Measurements from ENCODE around the gene OTUD7B. TPM values are rescaled to one million over a fixed set of nuclear protein-coding genes. Genes with fewer than 3 reads are reported as not detected.

The OTUD7B gene
- total RNA-seq, 1 donor from 2014 or later: 4.9 TPM

- DNase-seq (ENCODE audit: low spot score in 2 of 2): no peak
- no peak for FAIRE-seq
These were observed 84.2 kb downstream of the OTUD7B start for GRCh38 chr1:149926296-149926695.

DNA sequence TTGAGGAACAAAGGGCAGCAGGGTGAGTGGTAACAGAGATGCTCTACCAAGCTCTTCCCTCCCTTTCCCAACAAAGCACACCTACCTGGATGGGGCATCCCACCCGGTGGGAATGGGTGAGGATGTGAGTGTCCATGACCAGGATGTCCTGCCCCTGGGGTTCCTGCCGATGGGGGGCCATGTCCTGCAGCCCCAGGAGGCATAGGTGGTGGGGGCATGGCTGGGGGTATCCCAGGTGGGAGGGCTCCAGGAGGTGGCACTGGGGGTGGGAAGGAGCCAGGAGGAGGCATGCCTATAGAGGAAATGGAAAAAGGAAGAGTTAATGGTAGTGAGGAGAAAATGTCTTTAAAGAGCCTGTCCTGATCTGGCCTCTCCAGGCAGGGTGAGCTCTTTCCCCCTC is 84.8 kb downstream of the OTUD7B start:
- DNase-seq (ENCODE audit: low spot score in 2 of 2): no peak
- FAIRE-seq: no peak

DNA sequence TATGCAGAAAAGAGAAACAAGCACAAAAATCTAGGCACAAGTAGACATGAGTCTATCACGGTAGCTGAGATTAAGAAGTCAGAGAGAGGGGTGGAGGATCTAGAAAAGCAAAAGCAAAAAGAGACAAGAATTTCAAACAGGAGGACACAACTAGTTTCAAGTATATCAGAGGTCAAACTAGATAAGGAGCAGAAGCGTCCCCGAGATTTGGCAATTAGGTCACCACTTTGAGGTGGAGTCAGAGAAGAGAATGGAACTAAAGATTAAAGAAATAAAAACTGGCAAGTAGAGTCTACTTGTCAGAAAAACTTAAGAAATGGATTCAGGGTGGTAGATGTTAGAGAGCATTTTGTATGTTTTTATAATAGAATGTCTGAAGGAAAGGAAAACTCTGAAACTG is 85.2 kb downstream of the OTUD7B start:
- FAIRE-seq: no peak
- DNase-seq (ENCODE audit: low spot score in 2 of 2): no peak

DNA sequence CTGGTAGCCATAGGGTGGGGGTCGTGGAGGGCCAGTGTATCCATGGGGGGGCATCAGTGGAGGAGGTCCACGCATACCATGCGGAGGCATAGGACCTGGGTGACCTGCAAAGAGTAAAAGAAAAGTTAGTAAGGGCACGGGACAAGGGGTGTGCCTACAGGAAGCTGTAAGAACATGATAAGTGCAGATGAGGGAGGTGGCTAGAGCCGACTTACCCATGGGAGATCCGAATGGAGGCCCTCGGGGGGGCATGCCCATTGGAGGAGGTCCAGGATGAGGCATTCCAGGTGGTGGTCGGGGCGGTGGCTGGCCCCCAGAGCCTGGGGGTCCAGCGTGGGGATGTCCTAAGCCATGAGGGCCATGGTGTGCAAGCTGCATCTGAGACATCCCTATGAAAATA is 86.9 kb downstream of the OTUD7B start:
- no peak for FAIRE-seq
- DNase-seq (ENCODE audit: low spot score in 2 of 2): no peak

DNA sequence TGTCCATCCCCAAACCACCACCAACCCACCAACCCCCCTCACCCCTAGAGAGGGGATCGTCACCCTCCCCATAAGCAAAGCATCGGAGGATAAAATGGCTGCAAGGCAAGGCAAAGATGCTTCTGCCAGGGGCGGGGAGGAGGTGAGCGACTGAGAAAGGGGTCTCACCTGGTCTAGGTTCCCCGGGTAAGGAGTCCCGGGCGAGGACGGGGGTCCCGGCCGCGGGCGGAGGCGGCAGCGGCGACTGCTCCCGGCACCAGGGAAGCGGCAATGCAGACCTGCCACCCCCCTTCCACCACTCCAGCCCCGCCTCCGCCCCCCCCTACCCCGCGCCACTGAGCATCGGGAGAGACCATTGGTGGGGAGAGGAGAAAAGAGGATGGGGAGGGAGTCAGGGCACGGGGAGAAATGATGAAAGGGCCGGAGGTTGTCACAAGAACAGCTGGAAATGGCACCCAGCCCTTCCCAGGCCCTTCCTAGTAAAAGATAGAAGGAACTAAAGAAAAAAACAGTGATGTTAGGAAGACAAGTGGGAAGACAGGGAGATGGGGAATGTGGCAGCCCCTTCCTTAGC is 92.9 kb downstream of the OTUD7B start, which contains the start of gene SV2A:
Gene SV2A, minus strand, starts transcription at position 274 of the 574 bp plus-strand sequence. CDS start 4,004 bp downstream, outside the sequence.
- peak; percentile 50 to 76 for DNase-seq (ENCODE audit: low spot score in 2 of 2)
- FAIRE-seq: no peak

- DNase-seq (ENCODE audit: low spot score in 2 of 2): no peak
- no peak for FAIRE-seq
These were observed 93.7 kb downstream of the OTUD7B start for GRCh38 chr1:149916898-149917252.

- DNase-seq (ENCODE audit: low spot score in 2 of 2): no peak
- FAIRE-seq: no peak
These were observed 94.2 kb downstream of the OTUD7B start for GRCh38 chr1:149916193-149916897.

DNA sequence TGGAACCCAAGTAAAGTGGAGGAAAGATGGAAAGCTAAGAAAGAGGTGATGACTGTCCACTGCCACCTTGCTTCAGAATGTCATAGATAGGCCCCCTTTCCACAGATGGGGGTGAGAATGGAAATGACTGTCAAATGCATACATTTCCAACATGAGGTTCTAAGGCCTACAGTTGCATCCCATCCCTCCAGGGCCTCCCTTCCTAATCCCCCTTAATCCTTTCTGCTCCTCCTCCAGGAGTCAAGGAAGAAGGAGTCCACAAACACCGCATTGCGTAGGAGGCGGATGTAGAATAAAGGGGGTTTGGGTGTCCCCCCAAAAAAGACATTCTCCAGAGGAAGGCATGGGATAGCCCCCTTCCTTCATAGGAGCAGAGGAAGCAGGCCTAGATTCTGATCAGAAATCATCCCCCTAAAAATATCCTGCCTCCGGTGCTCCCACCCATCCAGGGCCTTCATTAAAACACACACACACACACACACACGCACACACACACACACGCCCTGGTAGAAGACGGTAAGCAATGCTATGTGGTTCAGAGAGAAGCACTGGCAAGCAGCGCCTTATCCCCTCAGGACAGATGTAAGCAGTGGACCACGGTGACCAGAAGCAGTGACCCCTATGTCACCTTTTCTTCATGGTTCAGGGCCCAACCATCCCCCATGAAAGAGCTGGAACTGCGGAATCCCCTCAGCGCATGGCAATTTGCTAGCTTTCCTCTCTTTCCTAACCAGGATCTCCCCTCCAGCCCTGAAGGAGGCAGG is 94.9 kb downstream of the OTUD7B start:
- FAIRE-seq: no peak
- no peak for DNase-seq (ENCODE audit: low spot score in 2 of 2)

- DNase-seq (ENCODE audit: low spot score in 2 of 2): no peak
- no peak for FAIRE-seq
These were observed 96.0 kb downstream of the OTUD7B start for GRCh38 chr1:149914545-149914944.

- FAIRE-seq (no peak), DNase-seq (ENCODE audit: low spot score in 2 of 2) (no peak)
These were observed 103.9 kb downstream of the OTUD7B start for GRCh38 chr1:149906570-149907075.

DNA sequence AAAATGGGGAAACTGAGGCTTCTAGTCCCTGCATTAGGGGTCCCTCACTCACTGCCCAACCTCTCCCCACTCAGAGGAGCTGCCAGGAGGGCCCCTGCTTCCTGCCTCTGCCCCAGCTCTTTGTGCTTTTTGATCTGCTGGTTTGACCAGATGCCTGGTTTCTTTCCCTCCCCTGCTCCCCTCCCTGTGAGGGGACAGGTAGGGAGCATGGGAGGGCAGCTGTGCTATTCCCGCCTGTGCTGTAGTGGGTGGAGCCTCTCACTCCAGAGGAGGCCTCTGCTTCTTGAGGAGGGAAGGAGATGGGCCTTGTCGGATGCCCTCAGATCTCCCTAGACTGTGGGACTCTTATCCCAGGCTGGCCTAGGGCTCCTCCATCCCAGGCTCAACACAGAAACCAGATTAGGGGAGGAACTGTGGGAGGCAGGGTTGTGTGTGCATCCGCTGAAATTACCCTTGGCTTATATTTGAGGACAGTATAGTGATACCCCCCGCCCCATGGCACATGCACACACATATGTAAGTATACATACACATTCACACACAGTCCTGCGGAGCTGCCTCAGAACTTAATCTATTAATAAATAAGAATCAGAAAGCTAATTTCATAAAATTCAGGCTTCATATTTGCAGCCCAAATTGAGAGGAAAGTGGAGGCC is 106.6 kb downstream of the OTUD7B start:
- DNase-seq (ENCODE audit: low spot score in 2 of 2): no peak
- FAIRE-seq: no peak

DNA sequence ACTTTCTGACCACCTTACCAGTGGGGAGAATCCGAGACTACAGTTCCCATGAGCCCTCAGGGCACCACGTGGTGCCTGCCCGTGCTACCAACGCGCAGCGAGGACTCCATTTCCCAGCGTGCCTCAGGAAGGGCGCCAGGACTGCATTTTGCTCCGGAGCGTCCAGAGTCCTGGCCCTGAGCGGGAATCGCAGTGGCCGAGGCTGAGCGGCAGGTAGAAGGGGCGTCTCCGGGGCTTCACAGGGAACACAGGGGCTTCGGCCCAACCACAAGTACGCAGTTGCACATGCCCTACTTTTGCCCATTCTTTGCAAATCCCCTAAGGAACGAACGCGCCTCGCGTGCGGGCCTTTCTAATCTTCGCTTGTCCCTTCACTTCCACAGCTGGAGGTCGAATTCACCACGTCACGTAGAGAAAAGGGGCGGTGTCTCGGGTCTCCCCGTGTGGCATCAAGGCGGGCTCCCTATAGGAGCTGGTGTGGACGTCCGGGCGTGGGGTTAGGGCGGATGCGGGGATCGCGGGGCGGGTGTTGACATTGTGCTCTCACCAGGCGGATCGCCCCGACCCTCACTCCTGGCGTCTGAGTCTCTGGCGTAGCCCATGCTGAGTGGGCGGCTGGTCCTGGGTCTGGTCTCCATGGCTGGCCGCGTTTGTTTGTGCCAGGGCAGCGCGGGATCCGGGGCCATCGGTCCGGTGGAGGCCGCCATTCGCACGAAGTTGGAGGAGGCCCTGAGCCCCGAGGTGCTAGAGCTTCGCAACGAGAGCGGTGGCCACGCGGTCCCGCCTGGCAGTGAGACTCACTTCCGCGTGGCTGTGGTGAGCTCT is 110.9 kb downstream of the OTUD7B start, which contains the start of gene BOLA1:
Gene BOLA1, plus strand, starts transcription at position 109 of the 825 bp plus-strand sequence. Its CDS starts 492 bp downstream, at position 601.
- FAIRE-seq: no peak

GRCh38 chr1:149896575-149896974 is 114.0 kb downstream of the OTUD7B start:
- DNase-seq (ENCODE audit: low spot score in 2 of 2) (no peak), FAIRE-seq (no peak)

More for the DNA sequence above, 110.9 kb downstream of the OTUD7B start, which contains the start of gene BOLA1:
- DNase-seq (ENCODE audit: low spot score in 2 of 2): peak; percentile 88 to 96

- no peak for DNase-seq (ENCODE audit: low spot score in 2 of 2)
- no peak for FAIRE-seq
These were observed 121.6 kb downstream of the OTUD7B start for GRCh38 chr1:149888999-149889289.

DNA sequence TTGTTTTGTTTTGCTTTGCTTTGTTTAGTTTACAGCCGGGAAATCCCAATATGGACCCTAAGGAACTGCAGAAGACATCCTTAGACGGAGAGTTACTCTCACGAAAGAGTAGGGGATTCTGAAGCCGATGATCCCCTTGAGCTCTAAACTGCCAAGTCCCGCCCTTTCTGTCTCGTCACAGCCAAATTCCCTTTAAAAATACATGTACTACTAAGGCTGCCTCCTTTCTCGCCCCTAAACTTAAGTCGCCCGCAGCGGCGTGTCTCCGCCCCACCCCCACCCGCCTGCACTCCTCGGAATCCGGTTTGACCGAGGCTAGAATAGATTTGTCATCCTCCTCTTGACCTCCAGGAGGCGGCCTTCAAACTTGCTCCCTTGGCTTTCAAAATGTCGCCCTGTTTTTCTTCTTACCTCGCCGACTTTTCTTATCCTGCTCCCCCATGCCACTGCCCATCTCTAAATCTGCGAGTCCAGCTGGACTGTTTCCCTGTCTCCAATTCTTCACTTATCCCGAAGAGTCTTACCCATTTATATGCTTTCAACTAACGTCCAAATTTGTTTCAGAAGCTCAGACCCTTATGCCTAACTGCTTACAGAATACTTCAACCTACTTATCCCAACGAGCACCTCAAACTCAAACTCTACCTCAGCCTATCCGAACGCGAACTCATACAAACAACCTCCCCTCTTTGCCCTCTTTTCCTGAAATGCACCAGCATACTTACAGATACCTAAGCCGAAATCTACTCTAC is 122.1 kb downstream of the OTUD7B start:
- DNase-seq (ENCODE audit: low spot score in 2 of 2): peak in 1 of 2 donors; percentile 57
- no peak for FAIRE-seq
